GM10248 (cell line): Measurements from ENCODE around the gene MAMLD1.

Experiments used
- CTCF ChIA-PET: fragments of 300-600 bp; sonication (Branson Sonifier 250); formaldehyde crosslinking; extraction: SDS; loops from one replicate; lab custom pipeline; 2021; ENCODE audit warnings: antibody characterized with exemption; lab: Yijun Ruan, JAX
- POLR2A ChIA-PET: fragments of 350-650 bp; sonication (Branson Sonifier 250); formaldehyde crosslinking; extraction: SDS; loops from one replicate; lab custom pipeline; 2020; ENCODE audit warnings: antibody characterized with exemption; lab: Yijun Ruan, JAX
- DNase-seq: peaks from one replicate; pipeline ENCODE4 v3.0.0; 2012; ENCODE audit errors: extremely low spot score
- CTCF ChIP-seq: IDR thresholded peaks from 2 replicates; pipeline ENCODE4 v1.5.1; 2012; ENCODE audit warnings: mild to moderate bottlenecking, low read depth; ENCODE audit errors: extremely low read depth, missing control alignments, control extremely low read depth

The MAMLD1 gene

GRCh38 chrX:150504397-150505182 is 141.5 kb downstream of the MAMLD1 start:
- ChIA-PET POLR2A (no interaction called here), CTCF (interaction anchor here (1.5 kb wide), 1 partner anchor 227 kb away, joined by 3 read pairs; no protein-coding TSS in a partner anchor)
- TF ChIP-seq CTCF: no peak
- DNase-seq: no peak

GRCh38 chrX:150506020-150506419 is 142.9 kb downstream of the MAMLD1 start:
- ChIA-PET POLR2A (no interaction called here), CTCF (no interaction called here)
- no peak for DNase-seq
- no peak for TF ChIP-seq CTCF

- ChIA-PET CTCF (no interaction called here), POLR2A (no interaction called here)
- no peak for TF ChIP-seq CTCF
- DNase-seq: no peak
These were observed 143.4 kb downstream of the MAMLD1 start for GRCh38 chrX:150506486-150506885.

- CTCF ChIA-PET: no interaction called here
- POLR2A ChIA-PET: no interaction called here
- no peak for TF ChIP-seq CTCF
- no peak for DNase-seq
These were observed 144.2 kb downstream of the MAMLD1 start for GRCh38 chrX:150507251-150507856.

- no peak for TF ChIP-seq CTCF
- ChIA-PET POLR2A (no interaction called here), CTCF (no interaction called here)
- DNase-seq: no peak
These were observed 144.9 kb downstream of the MAMLD1 start for GRCh38 chrX:150508018-150508417.

GRCh38 chrX:150508451-150509367 is 145.6 kb downstream of the MAMLD1 start:
- ChIA-PET POLR2A (no interaction called here), CTCF (no interaction called here)
- no peak for TF ChIP-seq CTCF
- DNase-seq: no peak
